HepG2 (cell line): Measurements from ENCODE around the gene RHOT1.
"Not testable (repeated sequence)": the region's sequence is repeated elsewhere in the genome, so short reads cannot be mapped to it uniquely, and the experiment has no call there.

Source experiments
- ARNT ChIP-seq: fragments of 450-650 bp; IDR thresholded peaks from 2 replicates; pipeline ENCODE4 v1.6.1; 2017
- EP300 ChIP-seq, 3 experiments: sonication (generic) in 1 of 3; formaldehyde crosslinking in 1 of 3; IDR thresholded peaks; 2 replicates each; pipeline versions ENCODE4 v1.5.1 to v1.6.1; 2011 to 2020; ENCODE audit warnings: low read depth in 2 of 3, low read length in 2 of 3, borderline replicate concordance in 1 of 3, improper control_type of control experiment in 1 of 3, mild to moderate bottlenecking in 1 of 3, missing genetic modification reagents in 1 of 3, moderate library complexity in 1 of 3
- ESRRA ChIP-seq: sonication (generic); formaldehyde crosslinking; IDR thresholded peaks from 2 replicates; pipeline ENCODE4 v1.5.1; 2020; ENCODE audit warnings: mild to moderate bottlenecking, low read depth, missing genetic modification reagents
- JUND ChIP-seq: sonication (generic); formaldehyde crosslinking; IDR thresholded peaks from 2 replicates; pipeline ENCODE4 v1.8.0; 2022; ENCODE audit warnings: mild to moderate bottlenecking, missing genetic modification reagents
- POLR2A ChIP-seq, 2 experiments: IDR thresholded peaks; 2 replicates each; pipeline ENCODE4 v1.6.1; 2011; ENCODE audit warnings: low read depth in 2 of 2, low read length in 2 of 2, mild to moderate bottlenecking in 1 of 2, moderate library complexity in 1 of 2; ENCODE audit not compliant: insufficient read depth in 1 of 2
- RFX3 ChIP-seq: IDR thresholded peaks from 2 replicates; pipeline ENCODE4 v1.6.1; 2016; ENCODE audit warnings: missing biosample characterization, missing genetic modification reagents
- TCF7L2 ChIP-seq: IDR thresholded peaks from 2 replicates; pipeline ENCODE4 v1.6.1; 2011; ENCODE audit warnings: mild to moderate bottlenecking, low read depth, low read length, moderate library complexity
- YY1 ChIP-seq: IDR thresholded peaks from 2 replicates; pipeline ENCODE4 v1.6.1; 2011; ENCODE audit warnings: low read length, low read depth, moderate library complexity, mild to moderate bottlenecking; ENCODE audit not compliant: insufficient read depth, insufficient replicate concordance
- ZBTB21 ChIP-seq: sonication (generic); formaldehyde crosslinking; IDR thresholded peaks from 2 replicates; pipeline ENCODE4 v1.4.0; 2020; ENCODE audit warnings: missing genetic modification reagents
- ZMYM4 ChIP-seq: sonication (generic); formaldehyde crosslinking; IDR thresholded peaks from 2 replicates; pipeline ENCODE4 v1.8.1; 2023; ENCODE audit warnings: mild to moderate bottlenecking, missing genetic modification reagents
- ZNF615 ChIP-seq: sonication (generic); formaldehyde crosslinking; IDR thresholded peaks from 2 replicates; pipeline ENCODE4 v1.5.0; 2020; ENCODE audit warnings: mild to moderate bottlenecking, missing genetic modification reagents, borderline replicate concordance
- TF ChIP-seq, protein P1 (sequence below): sonication (generic); formaldehyde crosslinking; conservative IDR thresholded peaks from 2 replicates; pipeline ENCODE4 v1.4.0; 2020; ENCODE audit warnings: missing genetic modification reagents
- TF ChIP-seq, protein P2 (sequence below): sonication (generic); formaldehyde crosslinking; IDR thresholded peaks from 2 replicates; pipeline ENCODE4 v1.8.0; 2022; ENCODE audit warnings: missing genetic modification reagents, mild to moderate bottlenecking, moderate library complexity, borderline replicate concordance

DNA sequence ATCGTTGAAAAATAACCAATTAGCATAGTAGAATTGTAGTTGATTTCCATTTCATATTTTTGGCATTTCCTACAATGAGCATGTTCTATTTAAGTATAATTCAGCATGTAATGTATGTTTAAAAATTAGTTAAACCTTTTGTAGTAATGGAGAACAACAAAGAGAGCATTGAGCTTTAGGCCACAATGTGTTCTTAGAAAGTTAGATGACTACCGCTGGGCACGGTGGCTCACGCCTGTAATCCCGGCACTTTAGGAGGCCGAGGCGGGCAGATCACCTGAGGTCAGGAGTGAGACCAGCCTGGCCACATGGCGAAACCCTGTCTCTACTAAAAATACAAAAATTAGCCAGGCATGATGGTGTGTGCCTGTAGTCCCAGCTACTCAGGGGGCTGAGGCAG is 42.0 kb upstream of the RHOT1 start:
- not testable (repeated sequence) for TF ChIP-seq RFX3 (CRISPR knock-in tag); ZNF615 (CRISPR knock-in tag); ESRRA; YY1; JUND; EP300 (IDR thresholded peaks at IDR 0.05; ENCODE audit: low read depth in 2 of 2, low read length in 2 of 2); EP300 (CRISPR knock-in tag; IDR thresholded peaks at IDR 0.05; ENCODE audit: borderline replicate concordance); ZBTB21 (CRISPR knock-in tag); ARNT; TCF7L2; ZMYM4; POLR2A (IDR thresholded peaks at IDR 0.05; ENCODE audit: insufficient read depth in 1 of 2, low read depth in 2 of 2, low read length in 2 of 2)
- TF ChIP-seq, protein P1, sequence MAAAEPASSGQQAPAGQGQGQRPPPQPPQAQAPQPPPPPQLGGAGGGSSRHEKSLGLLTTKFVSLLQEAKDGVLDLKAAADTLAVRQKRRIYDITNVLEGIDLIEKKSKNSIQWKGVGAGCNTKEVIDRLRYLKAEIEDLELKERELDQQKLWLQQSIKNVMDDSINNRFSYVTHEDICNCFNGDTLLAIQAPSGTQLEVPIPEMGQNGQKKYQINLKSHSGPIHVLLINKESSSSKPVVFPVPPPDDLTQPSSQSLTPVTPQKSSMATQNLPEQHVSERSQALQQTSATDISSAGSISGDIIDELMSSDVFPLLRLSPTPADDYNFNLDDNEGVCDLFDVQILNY (CRISPR knock-in tag): not testable (repeated sequence)
- TF ChIP-seq, protein P2, sequence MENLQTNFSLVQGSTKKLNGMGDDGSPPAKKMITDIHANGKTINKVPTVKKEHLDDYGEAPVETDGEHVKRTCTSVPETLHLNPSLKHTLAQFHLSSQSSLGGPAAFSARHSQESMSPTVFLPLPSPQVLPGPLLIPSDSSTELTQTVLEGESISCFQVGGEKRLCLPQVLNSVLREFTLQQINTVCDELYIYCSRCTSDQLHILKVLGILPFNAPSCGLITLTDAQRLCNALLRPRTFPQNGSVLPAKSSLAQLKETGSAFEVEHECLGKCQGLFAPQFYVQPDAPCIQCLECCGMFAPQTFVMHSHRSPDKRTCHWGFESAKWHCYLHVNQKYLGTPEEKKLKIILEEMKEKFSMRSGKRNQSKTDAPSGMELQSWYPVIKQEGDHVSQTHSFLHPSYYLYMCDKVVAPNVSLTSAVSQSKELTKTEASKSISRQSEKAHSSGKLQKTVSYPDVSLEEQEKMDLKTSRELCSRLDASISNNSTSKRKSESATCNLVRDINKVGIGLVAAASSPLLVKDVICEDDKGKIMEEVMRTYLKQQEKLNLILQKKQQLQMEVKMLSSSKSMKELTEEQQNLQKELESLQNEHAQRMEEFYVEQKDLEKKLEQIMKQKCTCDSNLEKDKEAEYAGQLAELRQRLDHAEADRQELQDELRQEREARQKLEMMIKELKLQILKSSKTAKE (CRISPR knock-in tag): not testable (repeated sequence)
